ENCODE data around the gene MBNL2. TPM values are rescaled to one million over a fixed set of nuclear protein-coding genes. Genes with fewer than 3 reads are reported as not detected.

MBNL2 gene
- total and polyA plus RNA-seq, 2 experiments from 2014 or later, result 0.55 to 3.2 TPM

DNA sequence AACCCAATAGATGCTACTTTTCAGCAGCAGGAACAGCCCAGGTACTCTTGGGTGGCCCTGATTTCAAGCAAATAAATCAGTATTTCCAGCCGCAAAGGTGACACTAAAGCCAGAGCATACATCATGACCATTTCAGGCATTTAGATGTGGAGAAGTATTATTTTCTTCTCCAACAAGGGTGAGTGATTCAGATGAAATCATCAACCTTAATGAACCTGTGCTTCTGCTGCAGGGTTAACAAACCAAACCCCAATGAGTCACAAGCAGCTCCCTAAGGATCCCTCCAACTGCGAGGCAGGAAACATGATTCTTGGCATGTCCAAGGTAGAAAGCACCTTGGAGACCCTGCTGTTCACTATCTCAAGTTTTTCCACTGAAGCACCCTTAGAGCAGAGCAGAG is 32.7 kb downstream of the MBNL2 start (continued):
- TF ChIP-seq, protein P1, sequence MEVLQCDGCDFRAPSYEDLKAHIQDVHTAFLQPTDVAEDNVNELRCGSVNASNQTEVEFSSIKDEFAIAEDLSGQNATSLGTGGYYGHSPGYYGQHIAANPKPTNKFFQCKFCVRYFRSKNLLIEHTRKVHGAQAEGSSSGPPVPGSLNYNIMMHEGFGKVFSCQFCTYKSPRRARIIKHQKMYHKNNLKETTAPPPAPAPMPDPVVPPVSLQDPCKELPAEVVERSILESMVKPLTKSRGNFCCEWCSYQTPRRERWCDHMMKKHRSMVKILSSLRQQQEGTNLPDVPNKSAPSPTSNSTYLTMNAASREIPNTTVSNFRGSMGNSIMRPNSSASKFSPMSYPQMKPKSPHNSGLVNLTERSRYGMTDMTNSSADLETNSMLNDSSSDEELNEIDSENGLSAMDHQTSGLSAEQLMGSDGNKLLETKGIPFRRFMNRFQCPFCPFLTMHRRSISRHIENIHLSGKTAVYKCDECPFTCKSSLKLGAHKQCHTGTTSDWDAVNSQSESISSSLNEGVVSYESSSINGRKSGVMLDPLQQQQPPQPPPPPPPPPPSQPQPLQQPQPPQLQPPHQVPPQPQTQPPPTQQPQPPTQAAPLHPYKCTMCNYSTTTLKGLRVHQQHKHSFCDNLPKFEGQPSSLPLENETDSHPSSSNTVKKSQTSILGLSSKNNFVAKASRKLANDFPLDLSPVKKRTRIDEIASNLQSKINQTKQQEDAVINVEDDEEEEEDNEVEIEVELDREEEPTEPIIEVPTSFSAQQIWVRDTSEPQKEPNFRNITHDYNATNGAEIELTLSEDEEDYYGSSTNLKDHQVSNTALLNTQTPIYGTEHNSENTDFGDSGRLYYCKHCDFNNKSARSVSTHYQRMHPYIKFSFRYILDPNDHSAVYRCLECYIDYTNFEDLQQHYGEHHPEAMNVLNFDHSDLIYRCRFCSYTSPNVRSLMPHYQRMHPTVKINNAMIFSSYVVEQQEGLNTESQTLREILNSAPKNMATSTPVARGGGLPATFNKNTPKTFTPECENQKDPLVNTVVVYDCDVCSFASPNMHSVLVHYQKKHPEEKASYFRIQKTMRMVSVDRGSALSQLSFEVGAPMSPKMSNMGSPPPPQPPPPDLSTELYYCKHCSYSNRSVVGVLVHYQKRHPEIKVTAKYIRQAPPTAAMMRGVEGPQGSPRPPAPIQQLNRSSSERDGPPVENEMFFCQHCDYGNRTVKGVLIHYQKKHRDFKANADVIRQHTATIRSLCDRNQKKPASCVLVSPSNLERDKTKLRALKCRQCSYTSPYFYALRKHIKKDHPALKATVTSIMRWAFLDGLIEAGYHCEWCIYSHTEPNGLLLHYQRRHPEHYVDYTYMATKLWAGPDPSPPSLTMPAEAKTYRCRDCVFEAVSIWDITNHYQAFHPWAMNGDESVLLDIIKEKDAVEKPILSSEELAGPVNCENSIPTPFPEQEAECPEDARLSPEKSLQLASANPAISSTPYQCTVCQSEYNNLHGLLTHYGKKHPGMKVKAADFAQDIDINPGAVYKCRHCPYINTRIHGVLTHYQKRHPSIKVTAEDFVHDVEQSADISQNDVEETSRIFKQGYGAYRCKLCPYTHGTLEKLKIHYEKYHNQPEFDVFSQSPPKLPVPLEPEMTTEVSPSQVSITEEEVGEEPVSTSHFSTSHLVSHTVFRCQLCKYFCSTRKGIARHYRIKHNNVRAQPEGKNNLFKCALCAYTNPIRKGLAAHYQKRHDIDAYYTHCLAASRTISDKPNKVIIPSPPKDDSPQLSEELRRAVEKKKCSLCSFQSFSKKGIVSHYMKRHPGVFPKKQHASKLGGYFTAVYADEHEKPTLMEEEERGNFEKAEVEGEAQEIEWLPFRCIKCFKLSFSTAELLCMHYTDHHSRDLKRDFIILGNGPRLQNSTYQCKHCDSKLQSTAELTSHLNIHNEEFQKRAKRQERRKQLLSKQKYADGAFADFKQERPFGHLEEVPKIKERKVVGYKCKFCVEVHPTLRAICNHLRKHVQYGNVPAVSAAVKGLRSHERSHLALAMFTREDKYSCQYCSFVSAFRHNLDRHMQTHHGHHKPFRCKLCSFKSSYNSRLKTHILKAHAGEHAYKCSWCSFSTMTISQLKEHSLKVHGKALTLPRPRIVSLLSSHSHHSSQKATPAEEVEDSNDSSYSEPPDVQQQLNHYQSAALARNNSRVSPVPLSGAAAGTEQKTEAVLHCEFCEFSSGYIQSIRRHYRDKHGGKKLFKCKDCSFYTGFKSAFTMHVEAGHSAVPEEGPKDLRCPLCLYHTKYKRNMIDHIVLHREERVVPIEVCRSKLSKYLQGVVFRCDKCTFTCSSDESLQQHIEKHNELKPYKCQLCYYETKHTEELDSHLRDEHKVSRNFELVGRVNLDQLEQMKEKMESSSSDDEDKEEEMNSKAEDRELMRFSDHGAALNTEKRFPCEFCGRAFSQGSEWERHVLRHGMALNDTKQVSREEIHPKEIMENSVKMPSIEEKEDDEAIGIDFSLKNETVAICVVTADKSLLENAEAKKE (CRISPR knock-in tag; IDR thresholded peaks at IDR 0.05), result no peak
- TF ChIP-seq, protein P2, sequence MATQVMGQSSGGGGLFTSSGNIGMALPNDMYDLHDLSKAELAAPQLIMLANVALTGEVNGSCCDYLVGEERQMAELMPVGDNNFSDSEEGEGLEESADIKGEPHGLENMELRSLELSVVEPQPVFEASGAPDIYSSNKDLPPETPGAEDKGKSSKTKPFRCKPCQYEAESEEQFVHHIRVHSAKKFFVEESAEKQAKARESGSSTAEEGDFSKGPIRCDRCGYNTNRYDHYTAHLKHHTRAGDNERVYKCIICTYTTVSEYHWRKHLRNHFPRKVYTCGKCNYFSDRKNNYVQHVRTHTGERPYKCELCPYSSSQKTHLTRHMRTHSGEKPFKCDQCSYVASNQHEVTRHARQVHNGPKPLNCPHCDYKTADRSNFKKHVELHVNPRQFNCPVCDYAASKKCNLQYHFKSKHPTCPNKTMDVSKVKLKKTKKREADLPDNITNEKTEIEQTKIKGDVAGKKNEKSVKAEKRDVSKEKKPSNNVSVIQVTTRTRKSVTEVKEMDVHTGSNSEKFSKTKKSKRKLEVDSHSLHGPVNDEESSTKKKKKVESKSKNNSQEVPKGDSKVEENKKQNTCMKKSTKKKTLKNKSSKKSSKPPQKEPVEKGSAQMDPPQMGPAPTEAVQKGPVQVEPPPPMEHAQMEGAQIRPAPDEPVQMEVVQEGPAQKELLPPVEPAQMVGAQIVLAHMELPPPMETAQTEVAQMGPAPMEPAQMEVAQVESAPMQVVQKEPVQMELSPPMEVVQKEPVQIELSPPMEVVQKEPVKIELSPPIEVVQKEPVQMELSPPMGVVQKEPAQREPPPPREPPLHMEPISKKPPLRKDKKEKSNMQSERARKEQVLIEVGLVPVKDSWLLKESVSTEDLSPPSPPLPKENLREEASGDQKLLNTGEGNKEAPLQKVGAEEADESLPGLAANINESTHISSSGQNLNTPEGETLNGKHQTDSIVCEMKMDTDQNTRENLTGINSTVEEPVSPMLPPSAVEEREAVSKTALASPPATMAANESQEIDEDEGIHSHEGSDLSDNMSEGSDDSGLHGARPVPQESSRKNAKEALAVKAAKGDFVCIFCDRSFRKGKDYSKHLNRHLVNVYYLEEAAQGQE (IDR thresholded peaks at IDR 0.05; ENCODE audit: unreplicated experiment), result no peak
- TF ChIP-seq ZNF331 (CRISPR knock-in tag; IDR thresholded peaks at IDR 0.05; ENCODE audit: low read depth), result no peak

- Histone ChIP-seq H2AFZ (no peak overlapping the region), H3F3A (replicated peaks; ENCODE audit: low read depth) (no peaks in the 10 kb centered on the region), H3K79me2 (replicated peaks; ENCODE audit: insufficient read depth) (no peaks in the 10 kb centered on the region), H3K4me1 (ENCODE audit: insufficient read depth) (peaks cover 32% of the 10 kb centered on the region), H3K27me3 (ENCODE audit: insufficient read depth) (no peaks in the 10 kb centered on the region), H3K4me3 (no peak overlapping the region), H3K36me3 (ENCODE audit: insufficient read depth) (no peaks in the 10 kb centered on the region), H4K20me1 (replicated peaks; ENCODE audit: insufficient read depth) (no peaks in the 10 kb centered on the region), H3K27ac (ENCODE audit: low read depth) (no peak overlapping the region), H3K4me2 (no peak overlapping the region), H3K9me2 (ENCODE audit: insufficient read depth) (no peaks in the 10 kb centered on the region)
- peaks cover 5% of the 10 kb centered on the region for H3K27me3 Mint-ChIP-seq (ENCODE audit: insufficient read depth, low read depth, poor library complexity)
- H3K4me1 Mint-ChIP-seq, result peaks cover 44% of the 10 kb centered on the region
- H3K27ac Mint-ChIP-seq, result no peak overlapping the region
- H3K36me3 Mint-ChIP-seq (ENCODE audit: low read depth), result no peaks in the 10 kb centered on the region
- ATAC-seq (no peak), DNase-seq (ENCODE audit: low spot score) (no peak)
- H3K9me3 Mint-ChIP-seq, result no peaks in the 10 kb centered on the region
- H3K4me3 Mint-ChIP-seq, result no peak overlapping the region
- TF ChIP-seq JUNB (IDR thresholded peaks at IDR 0.05; ENCODE audit: unreplicated experiment) (no peak), STAT1 (IDR thresholded peaks at IDR 0.05; ENCODE audit: unreplicated experiment) (no peak), CREB1 (CRISPR knock-in tag; IDR thresholded peaks at IDR 0.05; ENCODE audit: low read depth) (no peak), EZH2phosphoT487 (IDR thresholded peaks at IDR 0.05; ENCODE audit: unreplicated experiment) (no peak), CTCF (conservative IDR thresholded peaks at IDR 0.05; ENCODE audit: low read depth in 2 of 2) (no peak)
Observed at GRCh38 chr13:97255515-97256021, 33.4 kb downstream of the MBNL2 start.
